Neural cell (in vitro differentiated cells): ENCODE measurements around the gene CST6. TPM values are rescaled to one million over a fixed set of nuclear protein-coding genes. Genes with fewer than 3 reads are reported as not detected.

ENCODE experiments used
- H2AFZ ChIP-seq: fragments of 200-600, 300-800 bp; sonication (generic), shearing (Covaris generic); 2 replicates; pipeline ENCODE4 v1.6.0; 2014; ENCODE audit warnings: low read depth, mild to moderate bottlenecking, antibody characterized with exemption, low read length, moderate library complexity
- H3F3A ChIP-seq: fragments of 200-600 bp; shearing (Covaris generic); 2 replicates; pipeline ENCODE4 v1.6.1; 2016; ENCODE audit warnings: mild to moderate bottlenecking, moderate library complexity, mixed read lengths, antibody characterized with exemption, low read length; ENCODE audit not compliant: insufficient read depth, poor library complexity, severe bottlenecking
- H3K27ac ChIP-seq: fragments of 200-600, 300-800 bp; sonication (generic), shearing (Covaris generic); 2 replicates; pipeline ENCODE4 v1.5.1; 2014; ENCODE audit warnings: mild to moderate bottlenecking, low read length, moderate library complexity
- H3K27me3 ChIP-seq: fragments of 300-800, 200-600 bp; sonication (generic), shearing (Covaris generic); 2 replicates; pipeline ENCODE4 v1.6.0; 2014; ENCODE audit warnings: mild to moderate bottlenecking, low read depth, low read length, moderate library complexity; ENCODE audit not compliant: insufficient read depth
- H3K36me3 ChIP-seq: fragments of 300-800, 200-600 bp; sonication (generic), shearing (Covaris generic); 2 replicates; pipeline ENCODE4 v1.5.1; 2014; ENCODE audit warnings: mild to moderate bottlenecking, antibody characterized with exemption, low read length, moderate library complexity; ENCODE audit not compliant: insufficient read depth
- H3K4me2 ChIP-seq: fragments of 300-800, 200-600 bp; sonication (generic), shearing (Covaris generic); 2 replicates; pipeline ENCODE4 v1.6.0; 2014; ENCODE audit warnings: mild to moderate bottlenecking, low read length
- H3K4me3 ChIP-seq: fragments of 300-800, 200-600 bp; sonication (generic), shearing (Covaris generic); 2 replicates; pipeline ENCODE4 v1.5.1; 2014; ENCODE audit warnings: mild to moderate bottlenecking, low read length, moderate library complexity
- H3K79me2 ChIP-seq: fragments of 200-600 bp; shearing (Covaris generic); replicated peaks from 2 replicates; pipeline ENCODE4 v1.6.0; 2014; ENCODE audit warnings: mild to moderate bottlenecking, low read length, moderate library complexity; ENCODE audit not compliant: insufficient read depth
- H3K9ac ChIP-seq: fragments of 300-800, 200-600 bp; sonication (generic), shearing (Covaris generic); 2 replicates; pipeline ENCODE4 v1.6.1; 2016; ENCODE audit warnings: mild to moderate bottlenecking, low read length, mixed read lengths
- H3K9me2 ChIP-seq: fragments of 200-600 bp; shearing (Covaris generic); 2 replicates; pipeline ENCODE4 v1.6.1; 2016; ENCODE audit warnings: mild to moderate bottlenecking, low read length, mixed read lengths; ENCODE audit not compliant: insufficient read depth
- H3K9me3 ChIP-seq: fragments of 200-600, 300-800 bp; sonication (generic), shearing (Covaris generic); 2 replicates; pipeline ENCODE4 v1.6.1; 2016; ENCODE audit warnings: mild to moderate bottlenecking, mixed run types, low read length, moderate library complexity, mixed read lengths
- H4K20me1 ChIP-seq: fragments of 200-600 bp; shearing (Covaris generic); 2 replicates; pipeline ENCODE4 v1.6.1; 2016; ENCODE audit warnings: mild to moderate bottlenecking, mixed run types; ENCODE audit not compliant: insufficient read depth
- CTCF ChIP-seq: fragments of 450-650 bp; IDR thresholded peaks from 2 replicates; pipeline ENCODE4 v1.5.1; 2014; ENCODE audit warnings: antibody characterized with exemption, mild to moderate bottlenecking, moderate library complexity; ENCODE audit not compliant: poor library complexity, severe bottlenecking
- EP300 ChIP-seq: fragments of 450-650 bp; conservative IDR thresholded peaks from 2 replicates; pipeline ENCODE4 v1.6.1; 2014; ENCODE audit warnings: antibody characterized with exemption, mild to moderate bottlenecking, moderate library complexity; ENCODE audit not compliant: poor library complexity, severe bottlenecking
- EZH2 ChIP-seq: fragments of 200-600, 300-800 bp; shearing (Covaris generic), sonication (generic); IDR thresholded peaks from 2 replicates; pipeline ENCODE4 v1.6.1; 2014; ENCODE audit warnings: antibody characterized with exemption, low read length, borderline replicate concordance, mild to moderate bottlenecking; ENCODE audit not compliant: insufficient read depth, poor library complexity, severe bottlenecking
- MXI1 ChIP-seq: fragments of 450-650 bp; conservative IDR thresholded peaks from 2 replicates; pipeline ENCODE4 v1.6.1; 2014; ENCODE audit warnings: antibody characterized with exemption, mild to moderate bottlenecking; ENCODE audit not compliant: poor library complexity, severe bottlenecking
- POLR2AphosphoS5 ChIP-seq: IDR thresholded peaks from 2 replicates; pipeline ENCODE4 v1.6.1; 2012
- RAD21 ChIP-seq: fragments of 450-650 bp; conservative IDR thresholded peaks from 2 replicates; pipeline ENCODE4 v1.6.1; 2014; ENCODE audit warnings: antibody characterized with exemption, mild to moderate bottlenecking, moderate library complexity
- SMC3 ChIP-seq: fragments of 450-650 bp; conservative IDR thresholded peaks from 2 replicates; pipeline ENCODE4 v1.6.1; 2014; ENCODE audit warnings: antibody characterized with exemption, mild to moderate bottlenecking, moderate library complexity; ENCODE audit not compliant: poor library complexity
- TAF1 ChIP-seq: IDR thresholded peaks from 2 replicates; pipeline ENCODE4 v1.6.1; 2012; ENCODE audit warnings: low read depth
- polyA plus RNA-seq: library from polyadenylated mRNA; depleted of rRNA; stranded (reverse); fragments of >200 nt; gene quantifications from 2 replicates; pipeline ENCODE4 v1.2.3, GENCODE V29; 2014
- TF ChIP-seq, protein P1 (sequence below): IDR thresholded peaks from 2 replicates; pipeline ENCODE4 v1.6.1; 2012; ENCODE audit warnings: borderline replicate concordance

CST6 gene
- polyA plus RNA-seq, 1 donor from 2014 or later, result not detected

GRCh38 chr11:66016793-66017177 lies 5.0 kb downstream of the CST6 start:
- Histone ChIP-seq H3K9me2 (no peaks in the 10 kb centered on the region), H3K4me2 (no peak overlapping the region)

DNA sequence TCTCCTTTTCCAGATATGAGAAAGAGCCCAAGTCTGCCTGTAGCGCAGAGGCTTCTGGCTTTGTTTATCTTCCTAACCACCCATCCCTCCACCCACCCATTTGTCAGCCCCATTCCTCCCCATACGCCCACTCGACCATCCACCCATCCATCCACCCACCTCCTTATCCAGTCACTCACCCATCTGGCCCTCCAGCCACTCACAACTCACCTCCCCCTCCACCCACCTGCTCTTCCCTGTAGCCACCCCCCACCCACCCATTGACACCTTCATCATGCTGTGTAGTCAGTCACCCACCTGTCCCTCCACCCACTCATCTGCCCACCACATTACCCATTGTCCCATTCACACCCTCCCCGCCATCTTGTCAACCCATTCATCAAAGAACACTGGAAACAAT lies 5.5 kb downstream of the CST6 start:
- no peak overlapping the region for H3K9ac ChIP-seq
- H3K27me3 ChIP-seq, result peaks cover 11% of the 10 kb centered on the region
- no peak overlapping the region for H3K4me3 ChIP-seq
- no peak overlapping the region for H3K4me2 ChIP-seq
- no peak overlapping the region for H3K27ac ChIP-seq
- no peaks in the 10 kb centered on the region for H3K9me3 ChIP-seq
- H3F3A ChIP-seq, result no peaks in the 10 kb centered on the region
- no peaks in the 10 kb centered on the region for H4K20me1 ChIP-seq
- H3K9me2 ChIP-seq, result no peaks in the 10 kb centered on the region
- H3K36me3 ChIP-seq, result no peaks in the 10 kb centered on the region
- H3K79me2 ChIP-seq, result no peaks in the 10 kb centered on the region
- no peak overlapping the region for H2AFZ ChIP-seq
- no peak for TF ChIP-seq EZH2
- TF ChIP-seq CTCF, result no peak
- TF ChIP-seq, protein P1, sequence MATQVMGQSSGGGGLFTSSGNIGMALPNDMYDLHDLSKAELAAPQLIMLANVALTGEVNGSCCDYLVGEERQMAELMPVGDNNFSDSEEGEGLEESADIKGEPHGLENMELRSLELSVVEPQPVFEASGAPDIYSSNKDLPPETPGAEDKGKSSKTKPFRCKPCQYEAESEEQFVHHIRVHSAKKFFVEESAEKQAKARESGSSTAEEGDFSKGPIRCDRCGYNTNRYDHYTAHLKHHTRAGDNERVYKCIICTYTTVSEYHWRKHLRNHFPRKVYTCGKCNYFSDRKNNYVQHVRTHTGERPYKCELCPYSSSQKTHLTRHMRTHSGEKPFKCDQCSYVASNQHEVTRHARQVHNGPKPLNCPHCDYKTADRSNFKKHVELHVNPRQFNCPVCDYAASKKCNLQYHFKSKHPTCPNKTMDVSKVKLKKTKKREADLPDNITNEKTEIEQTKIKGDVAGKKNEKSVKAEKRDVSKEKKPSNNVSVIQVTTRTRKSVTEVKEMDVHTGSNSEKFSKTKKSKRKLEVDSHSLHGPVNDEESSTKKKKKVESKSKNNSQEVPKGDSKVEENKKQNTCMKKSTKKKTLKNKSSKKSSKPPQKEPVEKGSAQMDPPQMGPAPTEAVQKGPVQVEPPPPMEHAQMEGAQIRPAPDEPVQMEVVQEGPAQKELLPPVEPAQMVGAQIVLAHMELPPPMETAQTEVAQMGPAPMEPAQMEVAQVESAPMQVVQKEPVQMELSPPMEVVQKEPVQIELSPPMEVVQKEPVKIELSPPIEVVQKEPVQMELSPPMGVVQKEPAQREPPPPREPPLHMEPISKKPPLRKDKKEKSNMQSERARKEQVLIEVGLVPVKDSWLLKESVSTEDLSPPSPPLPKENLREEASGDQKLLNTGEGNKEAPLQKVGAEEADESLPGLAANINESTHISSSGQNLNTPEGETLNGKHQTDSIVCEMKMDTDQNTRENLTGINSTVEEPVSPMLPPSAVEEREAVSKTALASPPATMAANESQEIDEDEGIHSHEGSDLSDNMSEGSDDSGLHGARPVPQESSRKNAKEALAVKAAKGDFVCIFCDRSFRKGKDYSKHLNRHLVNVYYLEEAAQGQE, result no peak
- no peak for TF ChIP-seq POLR2AphosphoS5
- no peak for TF ChIP-seq EP300
- no peak for TF ChIP-seq SMC3
- TF ChIP-seq TAF1, result no peak
- TF ChIP-seq MXI1, result no peak
- no peak for TF ChIP-seq RAD21

More at GRCh38 chr11:66016793-66017177, 5.0 kb downstream of the CST6 start:
- Histone ChIP-seq H4K20me1 (no peaks in the 10 kb centered on the region), H3K9ac (no peak overlapping the region), H3K4me3 (no peak overlapping the region), H3K36me3 (no peaks in the 10 kb centered on the region), H3K27me3 (peaks cover 9% of the 10 kb centered on the region), H3K9me3 (no peaks in the 10 kb centered on the region), H3K27ac (no peak overlapping the region), H3F3A (no peaks in the 10 kb centered on the region), H2AFZ (no peak overlapping the region), H3K79me2 (no peaks in the 10 kb centered on the region)
- TF ChIP-seq CTCF, result no peak
- TF ChIP-seq RAD21, result no peak
- no peak for TF ChIP-seq EP300
- TF ChIP-seq, protein P1, result no peak
- TF ChIP-seq TAF1, result no peak
- no peak for TF ChIP-seq POLR2AphosphoS5
- TF ChIP-seq EZH2, result no peak
- no peak for TF ChIP-seq SMC3
- no peak for TF ChIP-seq MXI1
